ENCODE results near the gene ZNF337.
"Not testable (repeated sequence)": the region's sequence is repeated elsewhere in the genome, so short reads cannot be mapped to it uniquely, and the experiment has no call there.

The ZNF337 gene

GRCh38 chr20:25696371-25697131 is at the start of gene ZNF337:
Gene ZNF337, minus strand, starts transcription at chr20:25696853. Its CDS starts 10,436 bp downstream, at chr20:25686417.
- peak; percentile 93 for DNase-seq

GRCh38 chr20:25745738-25746137 is 49.1 kb upstream of the ZNF337 start:
- DNase-seq: no peak

- no peak for DNase-seq
Measured at GRCh38 chr20:25745100-25745499, 48.4 kb upstream of the ZNF337 start.

- no peak for DNase-seq
Measured at GRCh38 chr20:25744261-25744660, 47.6 kb upstream of the ZNF337 start.

GRCh38 chr20:25741088-25741487 is 44.4 kb upstream of the ZNF337 start:
- no peak for DNase-seq

- DNase-seq: no peak
Measured at GRCh38 chr20:25739615-25740320, 43.1 kb upstream of the ZNF337 start.

- DNase-seq: no peak
Measured at GRCh38 chr20:25738198-25738597, 41.5 kb upstream of the ZNF337 start.

GRCh38 chr20:25733903-25734302 is 37.2 kb upstream of the ZNF337 start:
- DNase-seq: no peak

- DNase-seq: no peak
Measured at GRCh38 chr20:25730862-25731261, 34.2 kb upstream of the ZNF337 start.

- no peak for DNase-seq
Measured at GRCh38 chr20:25726357-25726756, 29.7 kb upstream of the ZNF337 start.

- DNase-seq: no peak
Measured at GRCh38 chr20:25725639-25726038, 29.0 kb upstream of the ZNF337 start.

GRCh38 chr20:25723975-25724374 is 27.3 kb upstream of the ZNF337 start:
- DNase-seq: no peak

GRCh38 chr20:25720285-25720684 is 23.6 kb upstream of the ZNF337 start:
- DNase-seq: no peak

GRCh38 chr20:25718896-25719809 is 22.5 kb upstream of the ZNF337 start:
- peak; percentile 46 for DNase-seq

- DNase-seq: no peak
Measured at GRCh38 chr20:25707695-25708094, 11.0 kb upstream of the ZNF337 start.

- peak; percentile 50 for DNase-seq
Measured at GRCh38 chr20:25706793-25707192, 10.1 kb upstream of the ZNF337 start.

GRCh38 chr20:25705830-25706351 is 9.2 kb upstream of the ZNF337 start:
- DNase-seq: no peak

- not testable (repeated sequence) for DNase-seq
Measured at GRCh38 chr20:25704303-25704702, 7.7 kb upstream of the ZNF337 start.

- DNase-seq: not testable (repeated sequence)
Measured at GRCh38 chr20:25700835-25701234, 4.2 kb upstream of the ZNF337 start.

GRCh38 chr20:25699914-25700313 is 3.3 kb upstream of the ZNF337 start:
- no peak for DNase-seq

- no peak for DNase-seq
Measured at GRCh38 chr20:25697132-25697446, 436 bp upstream of the ZNF337 start.

GRCh38 chr20:25695532-25696370 is 902 bp downstream of the ZNF337 start:
- DNase-seq: peak; percentile 25
